Jurkat, Clone E6-1 (cell line): ENCODE measurements around the gene MEI4.

Experiments used
- DNase-seq: peaks from one replicate; pipeline ENCODE4 v3.0.0-alpha.2; 2011; ENCODE audit warnings: low read depth, low spot score
- H3K4me3 ChIP-seq: 2 replicates; pipeline ENCODE4 v1.5.1; 2011; ENCODE audit warnings: mild to moderate bottlenecking, low read length, control low read depth, moderate library complexity

The MEI4 gene

DNA sequence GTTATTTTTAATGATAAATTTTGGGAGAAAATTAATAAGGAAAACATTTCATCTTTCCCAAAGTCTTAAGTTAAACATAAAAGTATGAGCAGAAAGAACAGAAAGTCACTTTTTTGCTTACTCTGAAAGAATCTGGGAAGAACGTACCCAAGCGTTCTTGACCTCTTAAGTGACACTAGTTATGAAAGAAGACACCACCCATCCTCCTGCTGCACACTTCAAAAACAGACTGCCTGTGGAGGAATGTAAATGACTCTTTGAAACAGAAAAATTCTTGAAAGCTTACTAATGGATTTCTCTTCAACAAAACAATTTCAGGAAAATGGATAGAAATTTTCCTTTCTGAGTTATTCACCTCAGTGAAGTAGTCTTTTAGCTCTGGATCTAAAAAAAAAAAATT lies 227.7 kb downstream of the MEI4 start:
- no peak for DNase-seq
- no peak overlapping the region for H3K4me3 ChIP-seq

DNA sequence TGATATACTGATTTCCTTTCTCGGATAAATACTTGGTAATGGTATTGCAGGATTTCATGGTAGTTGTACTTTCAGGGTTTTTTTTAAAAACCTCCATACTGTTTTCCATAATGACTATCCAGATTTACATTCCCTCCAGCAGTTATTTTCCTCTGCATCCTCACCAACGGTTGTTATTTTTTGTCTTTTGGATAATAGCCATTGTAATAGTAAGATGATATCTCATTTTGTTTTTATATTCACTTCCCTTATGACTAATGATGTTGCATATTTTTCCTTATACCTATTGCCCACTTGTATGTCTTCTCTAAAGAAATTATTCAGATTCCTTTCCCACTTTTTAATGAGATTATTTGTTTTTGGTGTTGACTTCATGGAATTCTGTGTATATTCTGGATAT lies 231.0 kb downstream of the MEI4 start:
- DNase-seq: no peak
- no peak overlapping the region for H3K4me3 ChIP-seq

DNA sequence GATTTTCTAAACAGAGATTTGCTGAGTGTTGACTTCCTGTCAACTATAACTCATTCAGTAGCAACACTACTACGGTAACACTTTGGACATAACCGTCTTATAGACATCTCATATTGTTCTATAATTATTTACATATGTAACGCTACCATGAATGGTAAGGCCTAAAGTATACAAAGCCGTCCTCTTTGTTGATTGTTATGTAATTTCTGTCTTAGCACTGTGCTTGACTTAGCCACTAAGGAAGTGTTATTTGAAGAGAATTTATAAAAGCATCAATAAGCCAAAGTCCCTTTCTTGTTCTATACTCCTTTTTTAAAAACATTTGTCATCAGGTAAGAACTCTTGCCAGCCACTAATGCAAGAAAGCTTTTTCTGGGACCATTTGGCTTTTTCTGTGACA lies 240.6 kb downstream of the MEI4 start:
- DNase-seq: no peak
- no peak overlapping the region for H3K4me3 ChIP-seq

DNA sequence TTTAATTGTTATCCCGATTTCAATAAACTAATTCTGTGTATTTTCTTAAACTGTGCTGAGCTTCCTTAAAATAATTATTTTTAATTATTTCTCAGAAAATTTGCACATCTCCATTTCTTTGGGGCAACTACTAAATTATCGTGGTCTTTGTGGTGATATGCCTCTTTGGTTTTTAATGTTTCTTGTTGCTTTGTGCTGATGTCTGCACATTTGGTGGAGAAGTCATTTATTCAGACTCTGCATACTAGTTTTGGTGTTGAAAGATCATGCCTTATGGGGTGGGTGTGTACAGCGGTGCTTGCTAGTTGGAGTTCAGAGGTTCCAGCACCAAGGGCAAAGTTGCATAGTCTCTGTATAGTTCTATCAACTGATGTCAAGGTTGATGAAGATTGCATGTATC lies 253.2 kb downstream of the MEI4 start:
- H3K4me3 ChIP-seq: no peak overlapping the region
- DNase-seq: no peak

DNA sequence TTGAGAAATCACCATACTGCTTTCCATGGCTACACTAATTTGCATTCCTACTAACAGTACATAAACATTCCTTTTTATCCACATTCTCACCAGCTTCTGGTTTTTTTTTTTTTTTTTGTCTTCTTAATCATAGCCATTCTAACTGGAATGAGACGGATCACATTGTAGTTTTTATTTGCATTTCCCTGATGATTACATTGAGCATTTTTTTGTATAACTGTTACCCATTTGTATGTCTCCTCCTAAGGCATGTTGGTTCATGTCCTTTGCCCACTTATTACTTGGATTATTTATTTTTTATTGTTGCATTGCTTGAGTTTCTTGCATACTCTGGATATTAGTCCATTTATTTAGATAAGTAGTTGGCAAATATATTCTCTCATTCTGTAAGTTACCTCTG lies 258.0 kb downstream of the MEI4 start:
- H3K4me3 ChIP-seq: no peak overlapping the region
- DNase-seq: no peak

DNA sequence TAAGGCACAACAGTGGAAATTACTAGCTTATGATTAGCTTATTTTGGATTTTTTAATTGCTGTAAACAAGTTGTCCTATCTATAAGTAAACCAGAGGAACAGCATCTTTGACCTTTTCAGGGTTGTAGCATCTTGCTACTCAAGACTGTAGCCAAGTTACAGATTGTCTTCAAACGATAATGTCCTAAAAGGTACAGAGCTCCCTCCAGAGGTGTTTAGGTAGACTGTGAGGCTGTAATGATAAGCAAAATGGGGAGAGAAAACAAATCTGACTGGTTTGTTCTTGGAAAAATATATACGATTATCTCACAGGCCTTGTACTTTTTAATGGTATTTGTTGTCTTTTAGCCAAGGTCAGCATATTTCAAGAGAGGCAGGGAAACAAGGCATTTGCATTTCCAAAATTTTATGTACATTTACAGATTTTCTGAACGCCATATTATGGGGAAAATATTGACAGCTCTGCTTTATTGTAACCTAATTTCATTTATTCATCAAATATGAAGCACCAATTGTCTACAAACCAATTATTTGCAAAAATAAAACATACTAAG lies 273.4 kb downstream of the MEI4 start:
- H3K4me3 ChIP-seq: no peak overlapping the region
- DNase-seq: peak; percentile 9

DNA sequence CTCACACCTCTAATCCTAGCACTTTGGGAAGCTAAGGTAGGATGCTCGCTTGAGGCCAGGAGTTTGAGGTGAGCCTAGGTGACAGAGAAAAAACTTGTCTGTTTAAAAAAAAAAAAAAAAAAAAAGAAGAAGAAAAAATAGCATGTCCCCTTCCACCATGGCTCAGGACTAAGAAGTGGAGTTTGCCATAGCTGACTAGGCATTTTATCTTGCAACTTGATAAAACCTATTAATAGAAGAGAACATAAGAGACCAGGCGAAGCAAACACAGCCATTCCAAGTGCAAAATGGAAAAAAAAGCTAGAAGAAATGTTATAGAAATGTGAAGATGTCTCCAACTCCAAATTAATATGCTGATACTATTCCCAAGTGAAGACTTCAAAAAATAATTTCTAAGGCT lies 277.5 kb downstream of the MEI4 start:
- DNase-seq: no peak
- no peak overlapping the region for H3K4me3 ChIP-seq

DNA sequence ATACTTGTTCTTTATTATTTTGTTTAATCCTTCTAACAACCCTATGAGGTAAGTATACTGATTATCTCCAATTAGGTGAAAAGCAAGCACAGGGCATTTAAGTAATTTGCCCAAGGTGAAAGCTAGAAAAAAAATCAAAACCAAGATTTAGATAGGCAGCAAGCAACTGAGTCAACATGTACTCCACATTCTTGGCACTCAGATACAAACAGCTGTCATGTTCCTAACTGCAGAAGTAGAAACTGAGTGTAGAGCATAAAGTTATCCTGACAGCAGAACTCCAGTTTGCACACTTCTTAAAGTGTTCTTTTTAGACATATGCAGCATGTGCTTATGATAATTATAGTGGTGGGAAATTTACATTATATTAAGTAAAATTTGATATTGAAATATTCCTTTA lies 278.1 kb downstream of the MEI4 start:
- DNase-seq: no peak
- H3K4me3 ChIP-seq: no peak overlapping the region

DNA sequence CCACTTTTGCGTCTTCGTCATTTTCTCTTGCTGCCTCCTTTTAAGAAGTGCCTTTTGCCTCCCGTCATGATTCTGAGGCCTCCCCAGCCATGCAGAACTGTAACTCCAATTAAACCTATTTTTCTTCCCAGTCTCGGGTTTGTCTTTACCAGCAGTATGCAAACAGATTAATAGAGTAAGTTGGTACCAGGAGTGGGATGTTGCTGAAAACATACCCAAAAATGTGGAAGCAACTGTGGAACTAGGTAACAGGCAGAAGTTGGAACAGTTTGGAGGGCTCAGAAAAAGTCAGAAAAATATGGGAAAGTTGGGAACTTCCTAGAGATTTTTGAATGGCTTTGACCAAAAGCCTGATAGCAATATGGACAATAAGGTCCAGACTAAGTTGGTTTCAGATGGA lies 309.2 kb downstream of the MEI4 start:
- H3K4me3 ChIP-seq: no peak overlapping the region
- DNase-seq: no peak

DNA sequence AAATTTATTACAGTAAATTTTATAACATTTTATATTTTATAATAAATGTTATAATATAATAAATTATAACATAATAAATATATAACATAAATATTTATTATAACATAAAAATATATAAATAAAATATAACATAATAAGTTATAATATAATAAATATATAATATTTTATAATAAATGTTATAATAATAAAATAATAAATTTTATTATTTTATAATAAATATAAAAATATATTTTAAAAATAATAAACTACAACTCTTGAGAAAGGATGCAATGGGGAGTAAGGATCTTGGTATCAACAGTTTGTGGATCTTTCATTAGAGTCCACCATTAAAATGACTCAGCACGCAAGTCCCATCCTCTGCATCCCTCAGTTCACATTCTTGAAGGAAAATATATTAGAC lies 312.6 kb downstream of the MEI4 start:
- H3K4me3 ChIP-seq: no peak overlapping the region
- no peak for DNase-seq

DNA sequence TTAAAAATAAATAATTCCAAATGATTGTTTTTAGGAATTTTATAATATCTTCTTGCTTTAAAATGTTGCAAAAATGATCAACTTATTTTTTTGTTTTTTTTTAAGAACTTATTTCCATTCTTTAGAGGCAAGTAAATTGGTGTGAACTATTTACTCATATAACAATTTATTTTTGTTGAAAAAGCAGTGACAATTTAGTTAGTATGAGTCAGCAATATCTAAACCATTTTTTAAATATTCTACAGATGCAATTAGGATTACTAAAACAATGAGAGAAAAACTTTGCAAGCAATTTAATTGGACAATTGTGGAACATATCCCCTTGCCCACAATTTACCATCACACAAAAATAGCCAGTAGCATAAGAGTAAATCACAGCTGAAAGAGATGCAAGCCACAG lies 319.5 kb downstream of the MEI4 start:
- no peak overlapping the region for H3K4me3 ChIP-seq
- DNase-seq: no peak
